Measurements from ENCODE around the gene RFX4. TPM values are rescaled to one million over a fixed set of nuclear protein-coding genes. Genes with fewer than 3 reads are reported as not detected.

Gene RFX4
- total RNA-seq, 8 experiments from 2014 or later: 0.20 to 78.4 (median 16.8) TPM

- no peak for ATAC-seq (replicated peaks in 6 of 8)
- in situ Hi-C loops (cut with MboI; ENCODE audit: low pct_unique_long_range_greater_than_20kb in 2 of 9, low sequenced_read_pairs in 9 of 9, unreplicated experiment in 9 of 9): no loop called here
- H3K4me3 ChIP-seq: no peak overlapping the region
- 0 to 100% (median 91%) methylated on average over 1 to 3 of the region's 3 CpGs for WGBS, 10 experiments
- no peaks in the 10 kb centered on the region for H3K4me1 ChIP-seq (replicated peaks in 1 of 2)
- no peak overlapping the region for H3K27ac ChIP-seq
Measured at GRCh38 chr12:106657488-106657887, 74.7 kb downstream of the RFX4 start.

GRCh38 chr12:106663385-106663784 is 80.6 kb downstream of the RFX4 start:
- ATAC-seq (replicated peaks in 6 of 8): no peak
- no peak overlapping the region for H3K27ac ChIP-seq
- in situ Hi-C loops (cut with MboI; ENCODE audit: low pct_unique_long_range_greater_than_20kb in 2 of 9, low sequenced_read_pairs in 9 of 9, unreplicated experiment in 9 of 9): no loop called here
- WGBS, 10 experiments: 0 to 100% (median 81%) methylated on average over 1 to 2 of the region's 2 CpGs
- H3K4me1 ChIP-seq (replicated peaks in 1 of 2): no peaks in the 10 kb centered on the region
- H3K4me3 ChIP-seq: no peak overlapping the region

GRCh38 chr12:106669216-106669615 is 86.4 kb downstream of the RFX4 start:
- Histone ChIP-seq H3K4me3 (no peak overlapping the region), H3K4me1 (replicated peaks in 1 of 2) (peaks cover 20 to 25% of the 10 kb centered on the region in 2 donors), H3K27ac (no peak overlapping the region)
- in situ Hi-C loops (cut with MboI; ENCODE audit: low pct_unique_long_range_greater_than_20kb in 2 of 9, low sequenced_read_pairs in 9 of 9, unreplicated experiment in 9 of 9): no loop called here
- no peak for ATAC-seq (replicated peaks in 6 of 8)
- WGBS, 10 experiments: 0 to 100% (median 7%) methylated on average over 1 to 2 of the region's 3 CpGs; no CpG with 5 or more reads in 3 of the 10 experiments

- Histone ChIP-seq H3K27ac (no peak overlapping the region), H3K4me3 (no peak overlapping the region), H3K4me1 (replicated peaks in 1 of 2) (peaks cover 25 to 30% of the 10 kb centered on the region in 2 donors)
- in situ Hi-C loops (cut with MboI; ENCODE audit: low pct_unique_long_range_greater_than_20kb in 2 of 9, low sequenced_read_pairs in 9 of 9, unreplicated experiment in 9 of 9): no loop called here
- no peak for ATAC-seq (replicated peaks in 6 of 8)
- WGBS, 10 experiments: 6 to 96% (median 41%) methylated on average over 1 to 3 of the region's 3 CpGs; no CpG with 5 or more reads in 3 of the 10 experiments
Measured at GRCh38 chr12:106670131-106670530, 87.3 kb downstream of the RFX4 start.

- no peak for ATAC-seq (replicated peaks in 6 of 8)
- no peak overlapping the region for H3K4me3 ChIP-seq
- H3K27ac ChIP-seq: peak overlapping the region in 1 of 2 donors; percentile 55
- peaks cover 25 to 30% of the 10 kb centered on the region in 2 donors for H3K4me1 ChIP-seq (replicated peaks in 1 of 2)
- in situ Hi-C loops (cut with MboI; ENCODE audit: low pct_unique_long_range_greater_than_20kb in 2 of 9, low sequenced_read_pairs in 9 of 9, unreplicated experiment in 9 of 9): no loop called here
- 0 to 100% (median 29%) methylated on average over 1 to 5 of the region's 6 CpGs; no CpG with 5 or more reads in 1 of the 10 experiments for WGBS, 10 experiments
Measured at GRCh38 chr12:106671840-106672239, 89.0 kb downstream of the RFX4 start.

- in situ Hi-C loops (cut with MboI; ENCODE audit: low pct_unique_long_range_greater_than_20kb in 2 of 9, low sequenced_read_pairs in 9 of 9, unreplicated experiment in 9 of 9): no loop called here
- peaks cover 26 to 30% of the 10 kb centered on the region in 2 donors for H3K4me1 ChIP-seq (replicated peaks in 1 of 2)
- 0 to 20% (median 3%) methylated on average over 1 to 8 of the region's 8 CpGs for WGBS, 10 experiments
- H3K4me3 ChIP-seq: no peak overlapping the region
- H3K27ac ChIP-seq: peak overlapping the region in 1 of 2 donors; percentile 55
- peak in 5 of 8 experiments; percentile 39 to 81 (median 76) for ATAC-seq (replicated peaks in 6 of 8)
Measured at GRCh38 chr12:106672314-106673025, 89.7 kb downstream of the RFX4 start.

- peaks cover 30 to 32% of the 10 kb centered on the region in 2 donors for H3K4me1 ChIP-seq (replicated peaks in 1 of 2)
- H3K27ac ChIP-seq: peak overlapping the region in 1 of 2 donors; percentile 50
- 10 to 34% (median 21%) methylated on average over 2 to 8 of the region's 8 CpGs for WGBS, 10 experiments
- in situ Hi-C loops (cut with MboI; ENCODE audit: low pct_unique_long_range_greater_than_20kb in 2 of 9, low sequenced_read_pairs in 9 of 9, unreplicated experiment in 9 of 9): no loop called here
- peak in 5 of 8 experiments; percentile 46 to 62 (median 53) for ATAC-seq (replicated peaks in 6 of 8)
- H3K4me3 ChIP-seq: no peak overlapping the region
Measured at GRCh38 chr12:106673141-106673540, 90.3 kb downstream of the RFX4 start.

- WGBS, 10 experiments: 12 to 100% (median 93%) methylated on average over 1 to 10 of the region's 10 CpGs; no CpG with 5 or more reads in 1 of the 10 experiments
- H3K27ac ChIP-seq: no peak overlapping the region
- no peak overlapping the region for H3K4me3 ChIP-seq
- no peak for ATAC-seq (replicated peaks in 6 of 8)
- H3K4me1 ChIP-seq (replicated peaks in 1 of 2): peaks cover 33 to 40% of the 10 kb centered on the region in 2 donors
- in situ Hi-C loops (cut with MboI; ENCODE audit: low pct_unique_long_range_greater_than_20kb in 2 of 9, low sequenced_read_pairs in 9 of 9, unreplicated experiment in 9 of 9): no loop called here
Measured at GRCh38 chr12:106675651-106676435, 93.0 kb downstream of the RFX4 start.

- ATAC-seq (replicated peaks in 6 of 8): peak in 3 of 8 experiments; percentile 49 to 55 (median 52)
- Histone ChIP-seq H3K4me3 (no peak overlapping the region), H3K27ac (no peak overlapping the region), H3K4me1 (replicated peaks in 1 of 2) (peaks cover 10 to 11% of the 10 kb centered on the region in 2 donors)
- in situ Hi-C loops (cut with MboI; ENCODE audit: low pct_unique_long_range_greater_than_20kb in 2 of 9, low sequenced_read_pairs in 9 of 9, unreplicated experiment in 9 of 9): no loop called here
- WGBS, 10 experiments: 0 to 67% (median 43%) methylated on average over 1 of the region's 1 CpG; no CpG with 5 or more reads in 5 of the 10 experiments
Measured at GRCh38 chr12:106679574-106679973, 96.8 kb downstream of the RFX4 start.

- H3K4me1 ChIP-seq (replicated peaks in 1 of 2): peaks cover 8 to 11% of the 10 kb centered on the region in 2 donors
- no peak for ATAC-seq (replicated peaks in 6 of 8)
- in situ Hi-C loops (cut with MboI; ENCODE audit: low pct_unique_long_range_greater_than_20kb in 2 of 9, low sequenced_read_pairs in 9 of 9, unreplicated experiment in 9 of 9): no loop called here
- no peak overlapping the region for H3K27ac ChIP-seq
- no peak overlapping the region for H3K4me3 ChIP-seq
Measured at GRCh38 chr12:106680280-106680679, 97.5 kb downstream of the RFX4 start.

- 0 to 100% (median 17%) methylated on average over 1 to 3 of the region's 3 CpGs; no CpG with 5 or more reads in 1 of the 10 experiments for WGBS, 10 experiments
- in situ Hi-C loops (cut with MboI; ENCODE audit: low pct_unique_long_range_greater_than_20kb in 2 of 9, low sequenced_read_pairs in 9 of 9, unreplicated experiment in 9 of 9): no loop called here
Measured at GRCh38 chr12:106681210-106681609, 98.4 kb downstream of the RFX4 start.

GRCh38 chr12:106682594-106683234 is 99.9 kb downstream of the RFX4 start:
- in situ Hi-C loops (cut with MboI; ENCODE audit: low pct_unique_long_range_greater_than_20kb in 2 of 9, low sequenced_read_pairs in 9 of 9, unreplicated experiment in 9 of 9): no loop called here
- 17 to 81% (median 60%) methylated on average over 1 to 4 of the region's 4 CpGs; no CpG with 5 or more reads in 1 of the 10 experiments for WGBS, 10 experiments
- no peak overlapping the region for H3K4me3 ChIP-seq

More at GRCh38 chr12:106681210-106681609, 98.4 kb downstream of the RFX4 start:
- H3K4me3 ChIP-seq: no peak overlapping the region
- no peak overlapping the region for H3K27ac ChIP-seq
- H3K4me1 ChIP-seq (replicated peaks in 1 of 2): peaks cover 8 to 11% of the 10 kb centered on the region in 2 donors
- no peak for ATAC-seq (replicated peaks in 6 of 8)

GRCh38 chr12:106684497-106684896 is 101.7 kb downstream of the RFX4 start:
- 14 to 100% (median 80%) methylated on average over 1 to 6 of the region's 7 CpGs for WGBS, 10 experiments
- in situ Hi-C loops (cut with MboI; ENCODE audit: low pct_unique_long_range_greater_than_20kb in 2 of 9, low sequenced_read_pairs in 9 of 9, unreplicated experiment in 9 of 9): no loop called here
- Histone ChIP-seq H3K4me1 (replicated peaks in 1 of 2) (peaks cover 0 to 4% of the 10 kb centered on the region in 2 donors), H3K4me3 (no peak overlapping the region), H3K27ac (no peak overlapping the region)
- no peak for ATAC-seq (replicated peaks in 6 of 8)

More at GRCh38 chr12:106682594-106683234, 99.9 kb downstream of the RFX4 start:
- Histone ChIP-seq H3K27ac (no peak overlapping the region), H3K4me1 (replicated peaks in 1 of 2) (peaks cover 5 to 11% of the 10 kb centered on the region in 2 donors)
- ATAC-seq (replicated peaks in 6 of 8): no peak
